Measurements from ENCODE around the gene WDR90. TPM values are rescaled to one million over a fixed set of nuclear protein-coding genes. Genes with fewer than 3 reads are reported as not detected.

Gene WDR90
- total and polyA plus RNA-seq, 10 of the 15 experiments (the other 5 are each of a cell fraction or from before 2014, with no cell fraction given): 2.0 to 65.0 (median 16.7) TPM

DNA sequence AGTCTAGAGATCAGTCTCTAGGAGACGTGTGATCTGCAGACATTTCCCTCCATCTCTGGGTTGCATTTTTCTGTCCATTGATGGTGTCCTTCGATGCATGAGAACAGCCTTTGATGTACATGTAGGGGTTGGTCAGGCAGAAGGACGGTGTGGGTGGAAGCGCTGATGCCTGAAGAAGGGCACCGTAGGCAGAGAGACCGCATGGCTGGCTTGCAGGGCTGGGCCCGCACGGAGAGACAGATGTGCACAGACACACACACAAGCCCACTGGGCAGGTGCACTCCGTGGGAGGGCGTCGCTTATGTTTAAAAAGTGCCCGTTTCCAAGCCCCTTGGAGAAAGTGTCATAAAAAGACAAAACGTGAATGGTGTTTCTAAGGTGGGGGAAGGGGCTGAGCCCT, 34.0 kb upstream of the WDR90 start:
- H3K79me2 ChIP-seq (ENCODE audit: control insufficient read depth, insufficient read depth, low read length): no peaks in the 10 kb centered on the region
- no peaks in the 10 kb centered on the region for H3K9me3 ChIP-seq (replicated peaks; ENCODE audit: control insufficient read depth, insufficient read depth, low read length)
- 27% methylated on average over 13 of the region's 13 CpGs for WGBS (ENCODE audit: insufficient coverage, insufficient replicate concordance, low lambda C conversion rate, missing lambda C conversion rate)
- no peak overlapping the region for H3K4me2 ChIP-seq (ENCODE audit: control insufficient read depth, insufficient read depth)
- RAD21 ChIA-PET (ENCODE audit: unreplicated experiment): no interaction called here
- SMC1A ChIA-PET (ENCODE audit: uncharacterized antibody, unreplicated experiment): no interaction called here
- H3K4me3 ChIP-seq: no peak overlapping the region
- H4K20me1 ChIP-seq (ENCODE audit: control insufficient read depth, insufficient read depth): no peaks in the 10 kb centered on the region
- CTCF ChIA-PET: no interaction called here
- no peak for TF ChIP-seq SREBF1 (IDR thresholded peaks at IDR 0.05; ENCODE audit: low read length)
- no peak for DNase-seq (ENCODE audit: low read depth, low spot score)
- H3K27ac ChIP-seq (ENCODE audit: control insufficient read depth, insufficient read depth): no peak overlapping the region
- H3K27me3 ChIP-seq (replicated peaks in 1 of 2; ENCODE audit: control insufficient read depth in 2 of 2, insufficient read depth in 2 of 2, low read length in 1 of 2): no peaks in the 10 kb centered on the region
- intact Hi-C loops (cut with micrococcal nuclease; ENCODE audit: unreplicated experiment) (no loop called here), in situ Hi-C loops (cut with MboI) (no loop called here)
- POLR2A ChIA-PET: no interaction called here
- ATAC-seq: no peak
- no peak for FAIRE-seq
- no TSS peak for BruUV-seq (replicated peaks)
- H3K4me1 ChIP-seq (ENCODE audit: control insufficient read depth, insufficient read depth, low read length): no peaks in the 10 kb centered on the region
- no peak overlapping the region for H3K9ac ChIP-seq (ENCODE audit: control insufficient read depth, insufficient read depth, low read length)
- no peaks in the 10 kb centered on the region for H3K36me3 ChIP-seq (ENCODE audit: control insufficient read depth in 2 of 2, insufficient read depth in 2 of 2, low read length in 1 of 2)
- H2AFZ ChIP-seq (ENCODE audit: control insufficient read depth, low read depth, low read length): no peak overlapping the region

GRCh38 chr16:616733-617586, 32.2 kb upstream of the WDR90 start:
- ATAC-seq (no peak), DNase-seq (ENCODE audit: low read depth, low spot score) (no peak), FAIRE-seq (no peak)
- Histone ChIP-seq H4K20me1 (ENCODE audit: control insufficient read depth, insufficient read depth) (no peaks in the 10 kb centered on the region), H3K27me3 (replicated peaks in 1 of 2; ENCODE audit: control insufficient read depth in 2 of 2, insufficient read depth in 2 of 2, low read length in 1 of 2) (no peaks in the 10 kb centered on the region), H3K79me2 (ENCODE audit: control insufficient read depth, insufficient read depth, low read length) (no peaks in the 10 kb centered on the region), H3K9ac (ENCODE audit: control insufficient read depth, insufficient read depth, low read length) (no peak overlapping the region), H3K4me2 (ENCODE audit: control insufficient read depth, insufficient read depth) (no peak overlapping the region), H3K27ac (ENCODE audit: control insufficient read depth, insufficient read depth) (no peak overlapping the region), H3K9me3 (replicated peaks; ENCODE audit: control insufficient read depth, insufficient read depth, low read length) (no peaks in the 10 kb centered on the region), H2AFZ (ENCODE audit: control insufficient read depth, low read depth, low read length) (no peak overlapping the region), H3K36me3 (ENCODE audit: control insufficient read depth in 2 of 2, insufficient read depth in 2 of 2, low read length in 1 of 2) (no peaks in the 10 kb centered on the region), H3K4me3 (no peak overlapping the region), H3K4me1 (ENCODE audit: control insufficient read depth, insufficient read depth, low read length) (no peaks in the 10 kb centered on the region)
- ChIA-PET RAD21 (ENCODE audit: unreplicated experiment) (no interaction called here), CTCF (no interaction called here), SMC1A (ENCODE audit: uncharacterized antibody, unreplicated experiment) (no interaction called here), POLR2A (no interaction called here)
- no peak for TF ChIP-seq JUNB (IDR thresholded peaks at IDR 0.05)
- in situ Hi-C loops (cut with MboI) (no loop called here), intact Hi-C loops (cut with micrococcal nuclease; ENCODE audit: unreplicated experiment) (no loop called here)
- WGBS (ENCODE audit: insufficient coverage, insufficient replicate concordance, low lambda C conversion rate, missing lambda C conversion rate): 93% methylated on average over 39 of the region's 39 CpGs
- BruUV-seq (replicated peaks): no TSS peak
